K562 (cell line): ENCODE measurements around the gene FADS6. TPM values are rescaled to one million over a fixed set of nuclear protein-coding genes. Genes with fewer than 3 reads are reported as not detected.
A peak's percentile ranks its signal among the peaks of the same experiment; 100 is the strongest.

Experiments used
- ATAC-seq: fragments of 200-7000 bp; cut with Tn5 transposase; 3 replicates; pipeline ENCODE4 v1.9.1; 2020; ENCODE audit warnings: moderate library complexity
- BruUV-seq: library from RNA; stranded (reverse); fragments of 400-500 nt; replicated peaks from 2 replicates; lab custom pipeline; 2021; lab: Mats Ljungman, UMichigan
- CTCF ChIA-PET: fragments of 300-600 bp; formaldehyde crosslinking; extraction: SDS; loops from one replicate; lab custom pipeline; 2021; ENCODE audit warnings: low intra/inter-chr PET ratio; lab: Yijun Ruan, JAX
- POLR2A ChIA-PET: fragments of 300-600, 350-650 bp; sonication (Branson Sonifier 250); formaldehyde crosslinking; extraction: SDS; loops from one replicate; lab custom pipeline; 2021; ENCODE audit warnings: antibody characterized with exemption, inconsistent platforms; lab: Yijun Ruan, JAX
- DNase-seq, 4 experiments: peaks; one replicate each; pipeline versions ENCODE4 v3.0.0 to v3.0.0-alpha.2; 2011 to 2018; ENCODE audit warnings: low spot score in 3 of 4, mixed read lengths in 3 of 4; ENCODE audit errors: extremely low read depth in 1 of 4
- FAIRE-seq: peaks from 2 replicates; lab custom pipeline; 2011; peaks lifted over from hg19 to GRCh38; lab: Jason Lieb, UNC
- H2AFZ ChIP-seq: 2 replicates; pipeline ENCODE4 v1.6.0; 2011; ENCODE audit warnings: low read depth, low read length, control low read depth, inconsistent platforms
- H3K27ac ChIP-seq: fragments of 200-600 bp; 3 replicates; pipeline ENCODE4 v1.8.0; 2011; ENCODE audit warnings: low read depth, mild to moderate bottlenecking, control low read depth, inconsistent platforms, low read length, moderate library complexity, mixed read lengths; ENCODE audit errors: extremely low read depth
- H3K27me3 ChIP-seq, 2 experiments: fragments of 300-600 bp in 1 of 2; 2 replicates in 1 of 2; 3 replicates in 1 of 2; pipeline versions ENCODE4 v1.6.0 to v1.8.0; 2011; ENCODE audit warnings: inconsistent platforms in 2 of 2, low read length in 2 of 2, mild to moderate bottlenecking in 1 of 2, mixed read lengths in 1 of 2, moderate library complexity in 1 of 2; ENCODE audit not compliant: control insufficient read depth in 2 of 2, insufficient read depth in 2 of 2
- H3K36me3 ChIP-seq: fragments of 300-600 bp; 3 replicates; pipeline ENCODE4 v1.8.0; 2011; ENCODE audit warnings: mild to moderate bottlenecking, low read length, inconsistent platforms; ENCODE audit not compliant: control insufficient read depth, insufficient read depth
- H3K4me1 ChIP-seq, 2 experiments: fragments of 200-600 bp in 1 of 2; replicated peaks in 1 of 2; 2 replicates in 1 of 2; 3 replicates in 1 of 2; pipeline versions ENCODE4 v1.5.1 to v1.8.0; 2011; ENCODE audit warnings: inconsistent platforms in 2 of 2, low read length in 2 of 2, mild to moderate bottlenecking in 1 of 2, mixed read lengths in 1 of 2, moderate library complexity in 1 of 2; ENCODE audit not compliant: control insufficient read depth in 2 of 2, insufficient read depth in 2 of 2
- H3K4me2 ChIP-seq: 2 replicates; pipeline ENCODE4 v1.6.1; 2011; ENCODE audit warnings: low read length, control low read depth, inconsistent platforms, mixed read lengths; ENCODE audit not compliant: insufficient read depth
- H3K4me3 ChIP-seq: fragments of 200-600 bp; sonication (generic), shearing (Covaris generic); 2 replicates; pipeline ENCODE4 v1.5.1; 2016; ENCODE audit warnings: control low read depth, inconsistent platforms
- H3K79me2 ChIP-seq: fragments of 200-600 bp; 3 replicates; pipeline ENCODE4 v1.8.0; 2011; ENCODE audit warnings: low read length, inconsistent platforms; ENCODE audit not compliant: control insufficient read depth, insufficient read depth
- H3K9ac ChIP-seq, 2 experiments: 2 replicates each; pipeline versions ENCODE4 v1.6.0 to v1.6.1; 2011; ENCODE audit warnings: low read depth in 2 of 2, low read length in 2 of 2, control low read depth in 1 of 2, inconsistent platforms in 1 of 2, mild to moderate bottlenecking in 1 of 2, mixed read lengths in 1 of 2; ENCODE audit not compliant: insufficient read depth in 1 of 2
- H3K9me1 ChIP-seq: one replicate; pipeline ENCODE4 v1.6.0; 2011; ENCODE audit warnings: inconsistent platforms, mild to moderate bottlenecking, low read length, moderate library complexity; ENCODE audit not compliant: control insufficient read depth, insufficient read depth
- H3K9me3 ChIP-seq: replicated peaks from 2 replicates; pipeline ENCODE4 v1.5.1; 2011; ENCODE audit warnings: low read depth, low read length, inconsistent platforms; ENCODE audit not compliant: control insufficient read depth, insufficient read depth
- H4K20me1 ChIP-seq: replicated peaks from 2 replicates; pipeline ENCODE4 v1.6.1; 2011; ENCODE audit warnings: low read length, inconsistent platforms, mixed read lengths; ENCODE audit not compliant: control insufficient read depth, insufficient read depth
- BHLHE40 ChIP-seq: IDR thresholded peaks from 2 replicates; pipeline ENCODE4 v1.6.1; 2011; ENCODE audit warnings: low read length, improper control_type of control experiment
- CUX1 ChIP-seq: fragments of 200-800 bp; sonication (Bioruptor generic); IDR thresholded peaks from 2 replicates; pipeline ENCODE4 v1.6.1; 2016; ENCODE audit warnings: missing genetic modification characterization, missing compliant biosample characterization
- FIP1L1 ChIP-seq: fragments of 200-400 bp; formaldehyde crosslinking; IDR thresholded peaks from 2 replicates; pipeline ENCODE4 v1.6.1; 2018; ENCODE audit warnings: mild to moderate bottlenecking, low read depth, low read length; ENCODE audit not compliant: poor library complexity, severe bottlenecking
- GATAD2B ChIP-seq: fragments of 450-650 bp; IDR thresholded peaks from 2 replicates; pipeline ENCODE4 v1.6.1; 2017; ENCODE audit warnings: mild to moderate bottlenecking, borderline replicate concordance
- HINFP ChIP-seq: fragments of 450-650 bp; conservative IDR thresholded peaks from 2 replicates; pipeline ENCODE4 v1.6.1; 2016; ENCODE audit warnings: missing genetic modification characterization, low read depth, mild to moderate bottlenecking, control low read depth, missing compliant biosample characterization
- PRMT5 ChIP-seq: sonication (generic); formaldehyde crosslinking; IDR thresholded peaks from 2 replicates; pipeline ENCODE4 v1.5.0; 2020; ENCODE audit warnings: missing genetic modification reagents
- SMAD2 ChIP-seq: fragments of 150-350 bp; IDR thresholded peaks from 2 replicates; pipeline ENCODE4 v1.6.1; 2014; ENCODE audit warnings: low read depth, mild to moderate bottlenecking, low read length
- SRSF9 ChIP-seq: fragments of 200-400 bp; formaldehyde crosslinking; IDR thresholded peaks from 2 replicates; pipeline ENCODE4 v1.6.1; 2017; ENCODE audit warnings: low read depth, low read length, borderline replicate concordance
- STAG1 ChIP-seq: sonication (generic); formaldehyde crosslinking; IDR thresholded peaks from 2 replicates; pipeline ENCODE4 v1.5.0; 2020; ENCODE audit warnings: missing genetic modification reagents, borderline replicate concordance
- ZC3H11A ChIP-seq: IDR thresholded peaks from 2 replicates; pipeline ENCODE4 v1.6.1; 2012; ENCODE audit warnings: low read depth, low read length, improper control_type of control experiment
- ZKSCAN8 ChIP-seq: fragments of 200-800 bp; sonication (Bioruptor generic); IDR thresholded peaks from 2 replicates; pipeline ENCODE4 v1.6.1; 2016; ENCODE audit warnings: missing genetic modification characterization, missing compliant biosample characterization
- ZNF445 ChIP-seq: fragments of 250-450 bp; sonication (Bioruptor Pico); IDR thresholded peaks from 2 replicates; pipeline ENCODE4 v1.4.0; 2020; ENCODE audit warnings: low read depth, mild to moderate bottlenecking, moderate library complexity
- WGBS: fragments of 100-300 bp; shearing (Covaris generic); methylation state at CpG from one replicate; pipeline ENCODE4 v1.1.6; 2016; ENCODE audit warnings: low coverage, mixed read lengths; ENCODE audit not compliant: insufficient coverage; ENCODE audit errors: missing lambda C conversion rate; 5-methylcytosine and 5-hydroxymethylcytosine counted together
- in situ Hi-C: fragments of 300-500 bp; cut with MboI; formaldehyde crosslinking; loops from 4 replicates; pipeline ENCODE4 v1.15.0; 2018; ENCODE audit warnings: inconsistent platforms, mixed read lengths
- intact Hi-C: fragments of 100-400 bp; cut with micrococcal nuclease; formaldehyde crosslinking; loops from 2 replicates; pipeline ENCODE4 v1.14.2; 2022
- polyA plus RNA-seq, 8 experiments: library from polyadenylated mRNA; depleted of rRNA in 4 of 8; stranded (reverse) in 5 of 8; unstranded in 3 of 8; fragments of >200 nt; fragmentation: Nextera tagmentation in 2 of 8; fragmentation: Illumina TruSeq in 1 of 8; extraction: Ambion mirVana in 2 of 8; extraction: Trizol in 1 of 8; gene quantifications; 2 replicates each; pipeline versions ENCODE4 v1.2.1 to v1.2.3, GENCODE V29; 2011 to 2014; ENCODE audit warnings: inconsistent platforms in 1 of 8, missing spikeins in 1 of 8
- total RNA-seq, 7 experiments: library from RNA; depleted of rRNA in 6 of 7; stranded (reverse); fragments of >200 nt in 6 of 7; fragmentation: Illumina TruSeq in 2 of 7; extraction: Trizol in 2 of 7; gene quantifications; 2 replicates each; pipeline versions ENCODE4 v1.2.1 to v1.2.3, GENCODE V29; 2011 to 2021; ENCODE audit warnings: low replicate concordance in 1 of 7

Gene FADS6
- total and polyA plus RNA-seq, 9 of the 15 experiments (the other 6 are each of a cell fraction or from before 2014, with no cell fraction given): 0.18 to 0.22 TPM; not detected in 7

GRCh38 chr17:74924250-74924948 lies 31.0 kb upstream of the FADS6 start, which contains the start of gene OTOP2:
Gene OTOP2, plus strand, starts transcription at chr17:74924273. Its CDS starts 360 bp downstream, at chr17:74924633.
- Histone ChIP-seq H3K4me1 (peaks cover 18 to 52% of the 10 kb centered on the region in 2 experiments), H3K9me1 (no peaks in the 10 kb centered on the region), H3K4me2 (peak within 1 kb of the TSS; percentile 76), H3K4me3 (peak within 1 kb of the TSS; percentile 53), H2AFZ (peak within 1 kb of the TSS; percentile 100), H3K27ac (peak within 1 kb of the TSS; percentile 66; the same call in 2 of the 3 replicates), H3K9me3 (no peaks in the 10 kb centered on the region), H3K9ac (peak within 1 kb of the TSS; percentile 57 to 90; a peak in 3 of 4 replicates), H4K20me1 (no peaks in the 10 kb centered on the region), H3K36me3 (no peaks in the 10 kb centered on the region), H3K79me2 (no peaks in the 10 kb centered on the region), H3K27me3 (peaks cover 9 to 30% of the 10 kb centered on the region in 2 experiments; a peak in 4 of 5 replicates)
- ATAC-seq: no peak
- no TSS peak for BruUV-seq
- POLR2A ChIA-PET: interaction anchor here (0.7 to 1.5 kb wide), 5 partner anchors 7 to 56 kb away, joined by 3 to 5 read pairs (median 4); no protein-coding TSS in a partner anchor
- DNase-seq: no peak
- intact Hi-C loops (loop anchor here (10.0 kb wide), 1 partner anchor 80 kb away; no protein-coding TSS in a partner anchor), in situ Hi-C loops (loop anchor here (5.0 kb wide), 1 partner anchor 33 kb away; no protein-coding TSS in a partner anchor)
- WGBS: 11% methylated on average over 51 of the region's 54 CpGs
- CTCF ChIA-PET: interaction anchor here (5.8 kb wide), 1 partner anchor 35 kb away, joined by 86 read pairs; no protein-coding TSS in a partner anchor
- no peak for FAIRE-seq
- no peak for TF ChIP-seq FIP1L1
- TF ChIP-seq HINFP (tag): no peak
- TF ChIP-seq ZC3H11A: no peak
- 0 out of 2 replicates have a peak, but pooled peaks have one; percentile 13 for TF ChIP-seq BHLHE40
- TF ChIP-seq SMAD2: no peak
- TF ChIP-seq GATAD2B: no peak
- TF ChIP-seq CUX1 (CRISPR knock-in tag): no peak
- no peak for TF ChIP-seq STAG1 (CRISPR knock-in tag)
- no peak for TF ChIP-seq ZKSCAN8 (CRISPR knock-in tag)
- no peak for TF ChIP-seq SRSF9
- no peak for TF ChIP-seq ZNF445
- no peak for TF ChIP-seq PRMT5 (CRISPR knock-in tag)
